HepG2 (cell line): ENCODE measurements around the gene KCNT1. TPM values are rescaled to one million over a fixed set of nuclear protein-coding genes. Genes with fewer than 3 reads are reported as not detected.

Source experiments
- ATAC-seq: fragments of 200-7000 bp; cut with Tn5 transposase; 3 replicates; pipeline ENCODE4 v1.9.1; 2020; ENCODE audit warnings: mild to moderate bottlenecking, moderate library complexity
- BruUV-seq: library from RNA; stranded (reverse); fragments of 400-500 nt; replicated peaks from 2 replicates; lab custom pipeline; 2021; lab: Mats Ljungman, UMichigan
- CTCF ChIA-PET: fragments of 300-600 bp; formaldehyde crosslinking; extraction: SDS; loops from one replicate; lab custom pipeline; 2021; ENCODE audit warnings: low total read pairs, inconsistent platforms, low intra/inter-chr PET ratio; lab: Yijun Ruan, JAX
- POLR2A ChIA-PET: fragments of 350-600 bp; sonication (Branson Sonifier 250); formaldehyde crosslinking; loops from one replicate; lab custom pipeline; 2020; ENCODE audit warnings: antibody characterized with exemption, inconsistent platforms; lab: Yijun Ruan, JAX
- DNase-seq: peaks from one replicate; pipeline ENCODE4 v3.0.0-alpha.2; 2015; ENCODE audit warnings: low spot score
- FAIRE-seq: peaks from 3 replicates; lab custom pipeline; 2011; peaks lifted over from hg19 to GRCh38; lab: Jason Lieb, UNC
- H2AFZ ChIP-seq: one replicate; pipeline ENCODE4 v1.6.1; 2011; ENCODE audit warnings: low read length, inconsistent platforms
- H3K27ac ChIP-seq: fragments of 300-600 bp; 3 replicates; pipeline ENCODE4 v1.8.0; 2011; ENCODE audit warnings: mixed run types, mild to moderate bottlenecking, mixed read lengths, low read length, inconsistent platforms; ENCODE audit not compliant: insufficient read depth; ENCODE audit errors: extremely low read length
- H3K27me3 ChIP-seq, 2 experiments: fragments of 200-600 bp in 1 of 2; 2 replicates in 1 of 2; 3 replicates in 1 of 2; pipeline versions ENCODE4 v1.6.0 to v1.8.0; 2011; ENCODE audit warnings: low read length in 2 of 2, mild to moderate bottlenecking in 2 of 2, moderate library complexity in 2 of 2, inconsistent platforms in 1 of 2; ENCODE audit not compliant: insufficient read depth in 2 of 2, control insufficient read depth in 1 of 2
- H3K36me3 ChIP-seq, 2 experiments: fragments of 200-600 bp in 1 of 2; replicated peaks in 1 of 2; 2 replicates in 1 of 2; 3 replicates in 1 of 2; pipeline versions ENCODE4 v1.5.1 to v1.8.0; 2011; ENCODE audit warnings: low read length in 2 of 2, inconsistent platforms in 1 of 2; ENCODE audit not compliant: insufficient read depth in 2 of 2, control insufficient read depth in 1 of 2
- H3K4me1 ChIP-seq: 2 replicates; pipeline ENCODE4 v1.5.1; 2012; ENCODE audit warnings: low read length, inconsistent platforms; ENCODE audit not compliant: insufficient read depth
- H3K4me2 ChIP-seq: 2 replicates; pipeline ENCODE4 v1.6.0; 2011; ENCODE audit warnings: low read depth, low read length, inconsistent platforms
- H3K4me3 ChIP-seq, 3 experiments: fragments of 200-600 bp in 1 of 3; sonication (generic), shearing (Covaris generic) in 1 of 3; replicated peaks in 1 of 3; 2 replicates each; pipeline ENCODE4 v1.5.1; 2011 to 2016; ENCODE audit warnings: low read length in 3 of 3, inconsistent platforms in 2 of 3, low read depth in 2 of 3, mild to moderate bottlenecking in 2 of 3, control low read depth in 1 of 3, mixed read lengths in 1 of 3; ENCODE audit not compliant: insufficient read depth in 1 of 3
- H3K79me2 ChIP-seq: one replicate; pipeline ENCODE4 v1.6.1; 2011; ENCODE audit warnings: low read length, inconsistent platforms; ENCODE audit not compliant: insufficient read depth
- H3K9ac ChIP-seq: 2 replicates; pipeline ENCODE4 v1.6.0; 2011; ENCODE audit warnings: mild to moderate bottlenecking, low read depth, low read length, inconsistent platforms; ENCODE audit not compliant: insufficient read depth
- H3K9me3 ChIP-seq: 2 replicates; pipeline ENCODE4 v1.5.1; 2012; ENCODE audit warnings: mild to moderate bottlenecking, low read length
- H4K20me1 ChIP-seq: 2 replicates; pipeline ENCODE4 v1.6.0; 2011; ENCODE audit warnings: inconsistent platforms, mild to moderate bottlenecking, low read length, moderate library complexity; ENCODE audit not compliant: insufficient read depth
- HDAC1 ChIP-seq: sonication (generic); formaldehyde crosslinking; IDR thresholded peaks from 2 replicates; pipeline ENCODE4 v1.5.1; 2020; ENCODE audit warnings: mild to moderate bottlenecking, missing genetic modification reagents
- TCF12 ChIP-seq, 2 experiments: fragments of 450-650 bp in 1 of 2; sonication (generic) in 1 of 2; formaldehyde crosslinking in 1 of 2; IDR thresholded peaks; 2 replicates each; pipeline versions ENCODE4 v1.6.1 to v1.8.0; 2017 to 2022; ENCODE audit warnings: antibody characterized with exemption in 1 of 2, mild to moderate bottlenecking in 1 of 2, missing genetic modification reagents in 1 of 2, moderate library complexity in 1 of 2
- YEATS4 ChIP-seq: sonication (generic); formaldehyde crosslinking; IDR thresholded peaks from 2 replicates; pipeline ENCODE4 v1.4.0; 2020; ENCODE audit warnings: missing genetic modification reagents, borderline replicate concordance
- ZKSCAN5 ChIP-seq: sonication (generic); formaldehyde crosslinking; IDR thresholded peaks from 2 replicates; pipeline ENCODE4 v1.5.1; 2020; ENCODE audit warnings: mild to moderate bottlenecking, missing genetic modification reagents
- ZSCAN5A ChIP-seq: sonication (generic); formaldehyde crosslinking; IDR thresholded peaks from 2 replicates; pipeline ENCODE4 v1.8.0; 2022; ENCODE audit warnings: mild to moderate bottlenecking, missing genetic modification reagents, borderline replicate concordance
- WGBS: methylation state at CpG from one replicate; pipeline ENCODE4 v1.1.6; 2017; ENCODE audit warnings: low lambda C conversion rate; 5-methylcytosine and 5-hydroxymethylcytosine counted together
- in situ Hi-C: cut with HindIII; loops from 2 replicates; pipeline ENCODE4 v1.10.0; 2017; ENCODE audit warnings: low pct_unique_long_range_greater_than_20kb; ENCODE audit not compliant: extremely low pct_ligation_motif_present
- intact Hi-C: fragments of 100-400 bp; cut with micrococcal nuclease; formaldehyde crosslinking; loops from one replicate; pipeline ENCODE4 v1.10.0; 2022; ENCODE audit not compliant: unreplicated experiment
- polyA plus RNA-seq, 8 experiments: library from polyadenylated mRNA; depleted of rRNA in 3 of 8; stranded (reverse) in 7 of 8; unstranded in 1 of 8; fragments of >200 nt; fragmentation: Illumina TruSeq in 4 of 8; extraction: Trizol in 4 of 8; gene quantifications; 2 replicates each; pipeline versions ENCODE4 v1.2.1 to v1.2.3, GENCODE V29; 2011 to 2016; ENCODE audit warnings: low read depth in 4 of 8, missing spikeins in 1 of 8, mixed read lengths in 1 of 8; ENCODE audit not compliant: insufficient read depth in 1 of 8
- total RNA-seq, 5 experiments: library from RNA; depleted of rRNA; stranded (reverse); fragments of >200 nt; fragmentation: Illumina TruSeq; extraction: Trizol; gene quantifications; 2 replicates each; pipeline ENCODE4 v1.2.3, GENCODE V29; 2016; ENCODE audit warnings: low read depth in 1 of 5
- TF ChIP-seq, protein P1 (sequence below): sonication (generic); formaldehyde crosslinking; IDR thresholded peaks from 2 replicates; pipeline ENCODE4 v1.4.0; 2020; ENCODE audit warnings: missing genetic modification reagents, borderline replicate concordance
- TF ChIP-seq, protein P2 (sequence below): fragments of 450-650 bp; IDR thresholded peaks from 2 replicates; pipeline ENCODE4 v1.6.1; 2016
- TF ChIP-seq, protein P3 (sequence below): IDR thresholded peaks from 2 replicates; pipeline ENCODE4 v1.6.1; 2012; ENCODE audit warnings: inconsistent platforms
- TF ChIP-seq, protein P4 (sequence below): sonication (generic); formaldehyde crosslinking; IDR thresholded peaks from 2 replicates; pipeline ENCODE4 v1.9.0; 2021; ENCODE audit warnings: missing genetic modification reagents, borderline replicate concordance

KCNT1 gene
- total and polyA plus RNA-seq, 2 of the 13 experiments (the other 11 are each of a cell fraction or from before 2014, with no cell fraction given): not detected

DNA sequence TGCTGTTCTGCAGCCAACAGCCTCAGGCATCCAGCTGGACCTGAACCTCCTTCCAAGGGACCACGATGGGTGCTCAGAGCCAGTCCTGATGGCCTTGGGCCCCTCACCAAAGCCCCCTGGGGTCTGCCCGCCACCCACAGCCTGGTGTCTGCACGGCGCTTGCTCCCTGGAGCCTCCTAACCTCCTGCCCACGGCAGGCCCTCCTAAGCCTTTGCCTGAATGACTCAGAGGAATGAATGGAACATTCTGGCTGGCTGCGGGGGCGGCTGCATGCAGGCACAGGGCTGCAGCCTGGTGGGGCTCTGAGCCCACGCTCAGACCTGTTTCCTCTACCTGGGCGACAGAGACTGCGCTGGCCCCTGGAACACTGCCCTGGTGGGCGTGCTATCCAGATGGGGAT, 9.6 kb upstream of the KCNT1 start:
- POLR2A ChIA-PET: no interaction called here
- intact Hi-C loops: no loop called here

GRCh38 chr9:135693265-135693664, 8.7 kb upstream of the KCNT1 start:
- no peak overlapping the region for H3K9ac ChIP-seq
- intact Hi-C loops (no loop called here), in situ Hi-C loops (no loop called here)
- no peaks in the 10 kb centered on the region for H3K79me2 ChIP-seq
- ChIA-PET POLR2A (no interaction called here), CTCF (no interaction called here)
- no TSS peak for BruUV-seq
- 14% methylated on average over 6 of the region's 16 CpGs for WGBS
- no peak overlapping the region for H3K4me2 ChIP-seq
- H2AFZ ChIP-seq: no peak overlapping the region
- H3K9me3 ChIP-seq: no peaks in the 10 kb centered on the region
- H3K4me3 ChIP-seq: no peak overlapping the region
- ATAC-seq (no peak), DNase-seq (no peak), FAIRE-seq (no peak)
- H4K20me1 ChIP-seq: no peaks in the 10 kb centered on the region
- no peaks in the 10 kb centered on the region for H3K36me3 ChIP-seq
- H3K27me3 ChIP-seq: peaks cover 29 to 93% of the 10 kb centered on the region in 2 experiments
- no peaks in the 10 kb centered on the region for H3K4me1 ChIP-seq
- no peak overlapping the region for H3K27ac ChIP-seq
- TF ChIP-seq, protein P1, sequence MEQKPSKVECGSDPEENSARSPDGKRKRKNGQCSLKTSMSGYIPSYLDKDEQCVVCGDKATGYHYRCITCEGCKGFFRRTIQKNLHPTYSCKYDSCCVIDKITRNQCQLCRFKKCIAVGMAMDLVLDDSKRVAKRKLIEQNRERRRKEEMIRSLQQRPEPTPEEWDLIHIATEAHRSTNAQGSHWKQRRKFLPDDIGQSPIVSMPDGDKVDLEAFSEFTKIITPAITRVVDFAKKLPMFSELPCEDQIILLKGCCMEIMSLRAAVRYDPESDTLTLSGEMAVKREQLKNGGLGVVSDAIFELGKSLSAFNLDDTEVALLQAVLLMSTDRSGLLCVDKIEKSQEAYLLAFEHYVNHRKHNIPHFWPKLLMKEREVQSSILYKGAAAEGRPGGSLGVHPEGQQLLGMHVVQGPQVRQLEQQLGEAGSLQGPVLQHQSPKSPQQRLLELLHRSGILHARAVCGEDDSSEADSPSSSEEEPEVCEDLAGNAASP: no peak
- TF ChIP-seq YEATS4 (CRISPR knock-in tag): no peak
- TF ChIP-seq, protein P2, sequence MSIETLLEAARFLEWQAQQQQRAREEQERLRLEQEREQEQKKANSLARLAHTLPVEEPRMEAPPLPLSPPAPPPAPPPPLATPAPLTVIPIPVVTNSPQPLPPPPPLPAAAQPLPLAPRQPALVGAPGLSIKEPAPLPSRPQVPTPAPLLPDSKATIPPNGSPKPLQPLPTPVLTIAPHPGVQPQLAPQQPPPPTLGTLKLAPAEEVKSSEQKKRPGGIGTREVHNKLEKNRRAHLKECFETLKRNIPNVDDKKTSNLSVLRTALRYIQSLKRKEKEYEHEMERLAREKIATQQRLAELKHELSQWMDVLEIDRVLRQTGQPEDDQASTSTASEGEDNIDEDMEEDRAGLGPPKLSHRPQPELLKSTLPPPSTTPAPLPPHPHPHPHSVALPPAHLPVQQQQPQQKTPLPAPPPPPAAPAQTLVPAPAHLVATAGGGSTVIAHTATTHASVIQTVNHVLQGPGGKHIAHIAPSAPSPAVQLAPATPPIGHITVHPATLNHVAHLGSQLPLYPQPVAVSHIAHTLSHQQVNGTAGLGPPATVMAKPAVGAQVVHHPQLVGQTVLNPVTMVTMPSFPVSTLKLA: no peak
- no peak for TF ChIP-seq ZSCAN5A (CRISPR knock-in tag)
- TF ChIP-seq ZKSCAN5: no peak
- no peak for TF ChIP-seq TCF12 (IDR thresholded peaks at IDR 0.05)
- TF ChIP-seq TCF12 (CRISPR knock-in tag; IDR thresholded peaks at IDR 0.05): no peak

More for the DNA sequence above, 9.6 kb upstream of the KCNT1 start:
- TF ChIP-seq, protein P3, sequence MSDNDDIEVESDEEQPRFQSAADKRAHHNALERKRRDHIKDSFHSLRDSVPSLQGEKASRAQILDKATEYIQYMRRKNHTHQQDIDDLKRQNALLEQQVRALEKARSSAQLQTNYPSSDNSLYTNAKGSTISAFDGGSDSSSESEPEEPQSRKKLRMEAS: no peak
- TF ChIP-seq, protein P4, sequence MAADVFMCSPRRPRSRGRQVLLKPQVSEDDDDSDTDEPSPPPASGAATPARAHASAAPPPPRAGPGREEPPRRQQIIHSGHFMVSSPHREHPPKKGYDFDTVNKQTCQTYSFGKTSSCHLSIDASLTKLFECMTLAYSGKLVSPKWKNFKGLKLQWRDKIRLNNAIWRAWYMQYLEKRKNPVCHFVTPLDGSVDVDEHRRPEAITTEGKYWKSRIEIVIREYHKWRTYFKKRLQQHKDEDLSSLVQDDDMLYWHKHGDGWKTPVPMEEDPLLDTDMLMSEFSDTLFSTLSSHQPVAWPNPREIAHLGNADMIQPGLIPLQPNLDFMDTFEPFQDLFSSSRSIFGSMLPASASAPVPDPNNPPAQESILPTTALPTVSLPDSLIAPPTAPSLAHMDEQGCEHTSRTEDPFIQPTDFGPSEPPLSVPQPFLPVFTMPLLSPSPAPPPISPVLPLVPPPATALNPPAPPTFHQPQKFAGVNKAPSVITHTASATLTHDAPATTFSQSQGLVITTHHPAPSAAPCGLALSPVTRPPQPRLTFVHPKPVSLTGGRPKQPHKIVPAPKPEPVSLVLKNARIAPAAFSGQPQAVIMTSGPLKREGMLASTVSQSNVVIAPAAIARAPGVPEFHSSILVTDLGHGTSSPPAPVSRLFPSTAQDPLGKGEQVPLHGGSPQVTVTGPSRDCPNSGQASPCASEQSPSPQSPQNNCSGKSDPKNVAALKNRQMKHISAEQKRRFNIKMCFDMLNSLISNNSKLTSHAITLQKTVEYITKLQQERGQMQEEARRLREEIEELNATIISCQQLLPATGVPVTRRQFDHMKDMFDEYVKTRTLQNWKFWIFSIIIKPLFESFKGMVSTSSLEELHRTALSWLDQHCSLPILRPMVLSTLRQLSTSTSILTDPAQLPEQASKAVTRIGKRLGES (CRISPR knock-in tag): no peak
- no peak for TF ChIP-seq ZKSCAN5
- no peak for TF ChIP-seq HDAC1 (CRISPR knock-in tag)
- TF ChIP-seq, all 625 proteins: peak for 0
- DNase-seq: no peak
- CTCF ChIA-PET: no interaction called here
- FAIRE-seq: no peak
- no TSS peak for BruUV-seq
- Histone ChIP-seq H2AFZ (no peak overlapping the region), H3K27me3 (peaks cover 28 to 93% of the 10 kb centered on the region in 2 experiments), H4K20me1 (no peaks in the 10 kb centered on the region), H3K9me3 (no peaks in the 10 kb centered on the region), H3K79me2 (no peaks in the 10 kb centered on the region), H3K4me3 (no peak overlapping the region), H3K36me3 (no peaks in the 10 kb centered on the region), H3K4me2 (no peak overlapping the region), H3K9ac (no peak overlapping the region), H3K27ac (no peak overlapping the region), H3K4me1 (no peaks in the 10 kb centered on the region)
- in situ Hi-C loops: no loop called here
- WGBS: 22% methylated on average over 6 of the region's 11 CpGs
- no peak for ATAC-seq
